Breast epithelium (tissue), 3 donors: ENCODE data around the gene DDR1.

Source experiments
- CTCF ChIP-seq, 3 donors: fragments of 450-650 bp; IDR thresholded peaks; one replicate each; pipeline ENCODE4 v1.5.1; 2016 to 2017; ENCODE audit warnings: antibody characterized with exemption in 3 of 3, mild to moderate bottlenecking in 3 of 3, moderate library complexity in 3 of 3
- POLR2A ChIP-seq: fragments of 450-650 bp; IDR thresholded peaks from one replicate; pipeline ENCODE4 v1.6.1; 2016; ENCODE audit warnings: antibody characterized with exemption, mild to moderate bottlenecking, moderate library complexity

- no peak for TF ChIP-seq POLR2A
- no peak for TF ChIP-seq CTCF (IDR thresholded peaks at IDR 0.05)
Measured at GRCh38 chr6:30938730-30939129, 54.4 kb downstream of the DDR1 start.
